H1 (cell line): ENCODE measurements around the gene DNM2. TPM values are rescaled to one million over a fixed set of nuclear protein-coding genes. Genes with fewer than 3 reads are reported as not detected.

Experiments used
- CTCF ChIA-PET: fragments of 300-600 bp; sonication (Branson Sonifier 250); formaldehyde crosslinking; loops from one replicate; lab custom pipeline; 2021; ENCODE audit not compliant: partially characterized antibody; lab: Charles Lee
- POLR2A ChIA-PET: fragments of 300-600 bp; sonication (Branson Sonifier 250); formaldehyde crosslinking; loops from one replicate; lab custom pipeline; 2021; ENCODE audit warnings: inconsistent platforms; ENCODE audit not compliant: partially characterized antibody; lab: Charles Lee
- DNase-seq, 2 experiments: peaks; one replicate each; pipeline versions ENCODE4 v3.0.0 to v3.0.0-alpha.2; 2010 to 2022; ENCODE audit warnings: low spot score in 2 of 2, low read depth in 1 of 2, mixed read lengths in 1 of 2
- FAIRE-seq: peaks from 2 replicates; lab custom pipeline; 2011; peaks lifted over from hg19 to GRCh38; lab: Jason Lieb, UNC
- H2AFZ ChIP-seq: 2 replicates; pipeline ENCODE4 v1.8.1; 2012; ENCODE audit warnings: low read length, inconsistent platforms
- H2AK5ac ChIP-seq: 2 replicates; pipeline ENCODE4 v1.6.1; 2013; ENCODE audit warnings: low read depth, low read length
- H2BK120ac ChIP-seq: replicated peaks from 2 replicates; pipeline ENCODE3; 2013; ENCODE audit warnings: low read depth, low read length, inconsistent platforms
- H2BK12ac ChIP-seq: 2 replicates; pipeline ENCODE4 v1.6.1; 2013; ENCODE audit warnings: low read depth, low read length
- H2BK15ac ChIP-seq: 2 replicates; pipeline ENCODE4 v1.6.1; 2013; ENCODE audit warnings: low read length
- H2BK20ac ChIP-seq: 2 replicates; pipeline ENCODE4 v1.6.1; 2013; ENCODE audit warnings: low read length
- H2BK5ac ChIP-seq: 2 replicates; pipeline ENCODE4 v1.6.1; 2013; ENCODE audit warnings: low read depth, low read length
- H3K14ac ChIP-seq: 2 replicates; pipeline ENCODE4 v1.6.1; 2013; ENCODE audit warnings: inconsistent platforms; ENCODE audit not compliant: insufficient read length
- H3K18ac ChIP-seq: 2 replicates; pipeline ENCODE4 v1.6.1; 2013; ENCODE audit warnings: low read length; ENCODE audit errors: extremely low read depth
- H3K23ac ChIP-seq: 2 replicates; pipeline ENCODE4 v1.6.1; 2013; ENCODE audit warnings: inconsistent platforms; ENCODE audit not compliant: insufficient read length
- H3K23me2 ChIP-seq: 2 replicates; pipeline ENCODE4 v1.6.1; 2013; ENCODE audit warnings: low read depth, low read length
- H3K27ac ChIP-seq: 2 replicates; pipeline ENCODE4 v1.6.1; 2011; ENCODE audit warnings: low read depth, low read length, inconsistent platforms
- H3K27me3 ChIP-seq, 4 experiments: replicated peaks in 1 of 4; 1 replicate in 1 of 4; 2 replicates in 3 of 4; pipeline versions ENCODE4 v1.6.1 to v1.8.1; 2011 to 2013; ENCODE audit warnings: low read length in 3 of 4, mild to moderate bottlenecking in 3 of 4, inconsistent platforms in 2 of 4, mixed read lengths in 2 of 4, moderate library complexity in 1 of 4; ENCODE audit not compliant: control insufficient read depth in 3 of 4, insufficient read depth in 3 of 4; ENCODE audit errors: extremely low read depth in 1 of 4
- H3K36me3 ChIP-seq, 4 experiments: 2 replicates each; pipeline versions ENCODE4 v1.6.1 to v1.8.1; 2011 to 2013; ENCODE audit warnings: mild to moderate bottlenecking in 4 of 4, low read length in 3 of 4, moderate library complexity in 2 of 4, control low read depth in 1 of 4, inconsistent platforms in 1 of 4; ENCODE audit not compliant: insufficient read depth in 4 of 4, control insufficient read depth in 2 of 4
- H3K4ac ChIP-seq: replicated peaks from 2 replicates; pipeline ENCODE3; 2013; ENCODE audit warnings: low read length, low read depth, mixed read lengths, inconsistent platforms; ENCODE audit not compliant: insufficient read length
- H3K4me1 ChIP-seq, 4 experiments: replicated peaks in 1 of 4; 1 replicate in 1 of 4; 2 replicates in 3 of 4; pipeline versions ENCODE4 v1.6.1 to v1.8.1; 2011 to 2013; ENCODE audit warnings: low read length in 3 of 4, inconsistent platforms in 2 of 4, mixed read lengths in 1 of 4; ENCODE audit not compliant: insufficient read depth in 4 of 4, control insufficient read depth in 3 of 4
- H3K4me2 ChIP-seq, 2 experiments: 2 replicates each; pipeline versions ENCODE4 v1.6.1 to v1.8.1; 2011 to 2013; ENCODE audit warnings: low read depth in 2 of 2, low read length in 2 of 2, control low read depth in 1 of 2, inconsistent platforms in 1 of 2, mild to moderate bottlenecking in 1 of 2; ENCODE audit not compliant: insufficient read depth in 1 of 2
- H3K4me3 ChIP-seq, 4 experiments: fragments of 200-600, 300-600 bp in 1 of 4; sonication (generic), shearing (Covaris generic), sonication (Bioruptor Twin) in 1 of 4; 2 replicates each; pipeline versions ENCODE4 v1.5.1 to v1.8.1; 2011 to 2016; ENCODE audit warnings: low read length in 4 of 4, low read depth in 3 of 4, control low read depth in 2 of 4, inconsistent platforms in 2 of 4, mild to moderate bottlenecking in 2 of 4, mixed read lengths in 1 of 4, moderate library complexity in 1 of 4; ENCODE audit not compliant: insufficient read depth in 2 of 4; ENCODE audit errors: extremely low read depth in 1 of 4
- H3K56ac ChIP-seq: replicated peaks from 2 replicates; pipeline ENCODE3; 2013; ENCODE audit warnings: low read depth, mild to moderate bottlenecking, mixed read lengths, low read length, inconsistent platforms; ENCODE audit not compliant: insufficient read length
- H3K79me1 ChIP-seq: 2 replicates; pipeline ENCODE4 v1.6.1; 2013; ENCODE audit warnings: low read depth, low read length, control low read depth
- H3K79me2 ChIP-seq, 2 experiments: 2 replicates each; pipeline versions ENCODE4 v1.6.1 to v1.8.1; 2012 to 2013; ENCODE audit warnings: low read length in 2 of 2, mild to moderate bottlenecking in 2 of 2, inconsistent platforms in 1 of 2; ENCODE audit not compliant: insufficient read depth in 2 of 2, control insufficient read depth in 1 of 2
- H3K9ac ChIP-seq, 4 experiments: replicated peaks in 1 of 4; 1 replicate in 1 of 4; 2 replicates in 3 of 4; pipeline versions ENCODE4 v1.6.1 to v1.8.1; 2011 to 2013; ENCODE audit warnings: low read depth in 3 of 4, low read length in 3 of 4, control low read depth in 2 of 4, mild to moderate bottlenecking in 2 of 4, moderate library complexity in 2 of 4, inconsistent platforms in 1 of 4; ENCODE audit errors: extremely low read depth in 1 of 4
- H3K9me3 ChIP-seq, 2 experiments: 2 replicates each; pipeline versions ENCODE4 v1.6.1 to v1.8.1; 2012 to 2013; ENCODE audit warnings: mild to moderate bottlenecking in 2 of 2, moderate library complexity in 2 of 2, control low read depth in 1 of 2, inconsistent platforms in 1 of 2, low read depth in 1 of 2, low read length in 1 of 2, mixed read lengths in 1 of 2; ENCODE audit not compliant: insufficient read depth in 2 of 2
- H4K20me1 ChIP-seq, 2 experiments: replicated peaks in 1 of 2; 2 replicates each; pipeline versions ENCODE3 to v1.8.1; 2011 to 2013; ENCODE audit warnings: inconsistent platforms in 2 of 2, low read length in 2 of 2, mild to moderate bottlenecking in 1 of 2; ENCODE audit not compliant: insufficient read depth in 2 of 2, control insufficient read depth in 1 of 2
- H4K5ac ChIP-seq: 2 replicates; pipeline ENCODE4 v1.6.1; 2013; ENCODE audit warnings: low read length, low read depth, mixed read lengths, inconsistent platforms; ENCODE audit not compliant: insufficient read length
- H4K8ac ChIP-seq: 2 replicates; pipeline ENCODE4 v1.8.0; 2013; ENCODE audit warnings: mild to moderate bottlenecking, moderate library complexity, low read length, inconsistent platforms; ENCODE audit not compliant: insufficient read depth; ENCODE audit errors: extremely low read depth
- H4K91ac ChIP-seq: replicated peaks from 2 replicates; pipeline ENCODE3; 2013; ENCODE audit warnings: low read length, mixed read lengths, inconsistent platforms; ENCODE audit not compliant: insufficient read length
- ATF2 ChIP-seq: IDR thresholded peaks from 2 replicates; pipeline ENCODE4 v1.6.1; 2012; ENCODE audit warnings: low read length, inconsistent platforms
- KDM1A ChIP-seq: fragments of 200-600, 300-600 bp; sonication (generic); IDR thresholded peaks from 2 replicates; pipeline ENCODE4 v1.7.1; 2016; ENCODE audit warnings: mild to moderate bottlenecking, low read length, borderline replicate concordance
- RFX5 ChIP-seq: IDR thresholded peaks from 2 replicates; pipeline ENCODE4 v1.6.1; 2011; ENCODE audit warnings: low read depth, low read length, improper control_type of control experiment, borderline replicate concordance
- SIRT6 ChIP-seq: IDR thresholded peaks from one replicate; pipeline ENCODE4 v1.7.1; 2012; ENCODE audit warnings: low read length, inconsistent platforms
- SIX5 ChIP-seq: IDR thresholded peaks from 2 replicates; pipeline ENCODE4 v1.6.1; 2011; ENCODE audit warnings: mild to moderate bottlenecking, low read depth, low read length
- WGBS, 2 experiments: shearing (Covaris generic) in 1 of 2; methylation state at CpG; one replicate each; pipeline versions ENCODE4 v1.1.6 to v1.1.7; 2013 to 2015; ENCODE audit warnings: low lambda C conversion rate in 2 of 2, mixed read lengths in 2 of 2, inconsistent platforms in 1 of 2, low coverage in 1 of 2, missing lambda C conversion rate in 1 of 2; ENCODE audit not compliant: insufficient replicate concordance in 2 of 2, insufficient coverage in 1 of 2, insufficient read length in 1 of 2; ENCODE audit errors: extremely low coverage in 1 of 2, missing lambda C conversion rate in 1 of 2; 5-methylcytosine and 5-hydroxymethylcytosine counted together
- polyA plus RNA-seq, 7 experiments: library from polyadenylated mRNA; depleted of rRNA in 3 of 7; stranded (reverse) in 5 of 7; unstranded in 2 of 7; fragments of >200 nt in 5 of 7; fragments of 200-250 nt in 2 of 7; gene quantifications; 1 replicate in 5 of 7; 2 replicates in 1 of 7; 4 replicates in 1 of 7; pipeline versions ENCODE4 v1.2.1 to v1.2.3, GENCODE V29; 2011 to 2013; ENCODE audit warnings: missing spikeins in 2 of 7, mixed read lengths in 2 of 7
- total RNA-seq: library from RNA; stranded (reverse); fragmentation: NEBNext Ultra II Directional; extraction: Animal tissue kit (Norgen Biotek cat#: 25700); gene quantifications from 2 replicates; pipeline ENCODE4 v1.2.1, GENCODE V29; 2021

The DNM2 gene
- total and polyA plus RNA-seq, 2 of the 8 experiments (the other 6 are each of a cell fraction or from before 2014, with no cell fraction given): 61.9 to 120 TPM

GRCh38 chr19:10768936-10769335 is 51.1 kb downstream of the DNM2 start:
- H3K23ac ChIP-seq: no peak overlapping the region
- CTCF ChIA-PET: interaction anchor here (0.6 to 3.4 kb wide), 13 partner anchors 10 to 95 kb away, joined by 3 to 19 read pairs (median 5); partner anchors contain the start of genes DNM2 and QTRT1
- H3K79me2 ChIP-seq: peaks cover 0 to 8% of the 10 kb centered on the region in 2 experiments; a peak in 2 of 4 replicates
- H2BK20ac ChIP-seq: no peak overlapping the region
- H3K14ac ChIP-seq: no peak overlapping the region
- no peak overlapping the region for H3K4me3 ChIP-seq
- peaks cover 0 to 6% (median 1%) of the 10 kb centered on the region in 4 experiments; a peak in 1 of 7 replicates for H3K4me1 ChIP-seq
- no peak overlapping the region for H4K5ac ChIP-seq
- H3K27ac ChIP-seq: no peak overlapping the region
- no peak overlapping the region for H3K4ac ChIP-seq
- no peak overlapping the region for H2AK5ac ChIP-seq
- no peak overlapping the region for H3K56ac ChIP-seq
- FAIRE-seq: no peak
- H3K18ac ChIP-seq: no peak overlapping the region
- H3K9me3 ChIP-seq: no peaks in the 10 kb centered on the region
- peak overlapping the region; percentile 61; the same call in 1 of the 2 replicates for H2BK5ac ChIP-seq
- no peak overlapping the region for H3K9ac ChIP-seq
- no peak overlapping the region for H2BK15ac ChIP-seq
- POLR2A ChIA-PET: interaction anchor here (0.6 to 1.9 kb wide), 6 partner anchors 9 to 67 kb away, joined by 3 to 7 read pairs (median 3); partner anchors contain the start of genes DNM2 and TMED1
- no peak overlapping the region for H2AFZ ChIP-seq
- H3K36me3 ChIP-seq: peaks cover 0 to 10% (median 5%) of the 10 kb centered on the region in 4 experiments; a peak in 4 of 8 replicates
- H2BK120ac ChIP-seq: no peak overlapping the region
- H3K4me2 ChIP-seq: no peak overlapping the region
- WGBS, 2 experiments: 93% methylated on average over 6 of the region's 6 CpGs; no CpG with 5 or more reads in 1 of the 2 experiments
- no peaks in the 10 kb centered on the region for H3K27me3 ChIP-seq
- H4K8ac ChIP-seq: 0 out of 2 replicates have a peak overlapping the region, but pooled peaks have one; percentile 36
- H4K91ac ChIP-seq: no peak overlapping the region
- H3K23me2 ChIP-seq: no peaks in the 10 kb centered on the region
- H3K79me1 ChIP-seq: peaks cover 12% of the 10 kb centered on the region
- no peak overlapping the region for H2BK12ac ChIP-seq
- H4K20me1 ChIP-seq: peaks cover 2 to 14% of the 10 kb centered on the region in 2 experiments
- no peak for DNase-seq
- TF ChIP-seq KDM1A (peak; percentile 43; the same call in 1 of the 2 replicates), SIX5 (no peak), SIRT6 (no peak), ATF2 (no peak), RFX5 (no peak)
- TF ChIP-seq, all 59 proteins: peak for 1
